B cell (primary cell): ENCODE results near the gene RLBP1. TPM values are rescaled to one million over a fixed set of nuclear protein-coding genes. Genes with fewer than 3 reads are reported as not detected.

Experiments
- ATAC-seq: fragments of 200-7000 bp; cut with Tn5 transposase; one replicate; pipeline ENCODE4 v1.10.0; 2021; ENCODE audit warnings: low read depth, mild to moderate bottlenecking, moderate number of reproducible peaks, moderate library complexity
- CTCF ChIA-PET: fragments of 350-600 bp; sonication (Branson Sonifier 250); formaldehyde crosslinking; loops from one replicate; lab custom pipeline; 2021; ENCODE audit warnings: antibody characterized with exemption, inconsistent platforms; lab: Charles Lee
- POLR2A ChIA-PET: fragments of 350-600 bp; sonication (Branson Sonifier 250); formaldehyde crosslinking; loops from one replicate; lab custom pipeline; 2021; ENCODE audit warnings: antibody characterized with exemption; lab: Charles Lee
- DNase-seq: peaks from one replicate; pipeline ENCODE4 v3.0.0; 2013
- H2AFZ ChIP-seq: 2 replicates; pipeline ENCODE4 v1.6.1; 2012; ENCODE audit warnings: mild to moderate bottlenecking, low read depth, low read length; ENCODE audit not compliant: insufficient read depth, poor library complexity, severe bottlenecking
- H3K27ac ChIP-seq, 2 donors: 1 replicate in 1 of 2; 2 replicates in 1 of 2; pipeline ENCODE4 v1.5.1; 2012 to 2013; ENCODE audit warnings: low read length in 2 of 2, mild to moderate bottlenecking in 2 of 2, moderate library complexity in 1 of 2
- H3K27me3 ChIP-seq, 4 experiments: fragments of 200-600 bp in 1 of 4; sonication (generic) in 1 of 4; replicated peaks in 1 of 4; 1 replicate in 2 of 4; 2 replicates in 2 of 4; pipeline versions ENCODE4 v1.6.1 to v1.7.0; 2013 to 2016; ENCODE audit warnings: low read length in 3 of 4, mild to moderate bottlenecking in 2 of 4, mixed read lengths in 1 of 4, moderate library complexity in 1 of 4; ENCODE audit not compliant: insufficient read depth in 4 of 4, control insufficient read depth in 3 of 4; ENCODE audit errors: control extremely low read depth in 1 of 4
- H3K36me3 ChIP-seq, 2 experiments: replicated peaks in 1 of 2; 1 replicate in 1 of 2; 2 replicates in 1 of 2; pipeline versions ENCODE4 v1.6.1 to v1.7.1; 2013; ENCODE audit warnings: low read length in 1 of 2; ENCODE audit not compliant: insufficient read depth in 2 of 2, control insufficient read depth in 1 of 2; ENCODE audit errors: control extremely low read depth in 1 of 2, extremely low read depth in 1 of 2
- H3K4me1 ChIP-seq, 2 donors: fragments of 200-600 bp in 1 of 2; sonication (generic) in 1 of 2; 1 replicate in 1 of 2; 2 replicates in 1 of 2; pipeline versions ENCODE4 v1.5.1 to v1.6.1; 2013 to 2017; ENCODE audit warnings: low read length in 2 of 2; ENCODE audit not compliant: control insufficient read depth in 2 of 2, insufficient read depth in 2 of 2
- H3K4me2 ChIP-seq: replicated peaks from 2 replicates; pipeline ENCODE3; 2012; ENCODE audit warnings: mild to moderate bottlenecking, low read depth, low read length; ENCODE audit not compliant: poor library complexity, severe bottlenecking
- H3K4me3 ChIP-seq, 5 experiments: fragments of 200-600 bp in 1 of 5; sonication (generic) in 1 of 5; 1 replicate in 3 of 5; 2 replicates in 2 of 5; pipeline versions ENCODE4 v1.5.1 to v1.7.0; 2011 to 2016; ENCODE audit warnings: low read length in 4 of 5, mild to moderate bottlenecking in 4 of 5, low read depth in 2 of 5, control low read depth in 1 of 5, moderate library complexity in 1 of 5; ENCODE audit not compliant: insufficient read depth in 1 of 5; ENCODE audit errors: control extremely low read depth in 1 of 5, extremely low read depth in 1 of 5
- H3K79me2 ChIP-seq: fragments of 200-600 bp; sonication (generic); one replicate; pipeline ENCODE4 v1.6.0; 2016; ENCODE audit warnings: low read length; ENCODE audit not compliant: control insufficient read depth, insufficient read depth
- H3K9ac ChIP-seq: fragments of 200-600 bp; sonication (generic); 2 replicates; pipeline ENCODE4 v1.6.1; 2017; ENCODE audit warnings: mild to moderate bottlenecking, low read length, moderate library complexity
- H3K9me3 ChIP-seq, 3 donors: one replicate each; pipeline versions ENCODE4 v1.6.1 to v1.7.1; 2013; ENCODE audit warnings: low read length in 2 of 3; ENCODE audit not compliant: control insufficient read depth in 2 of 3, insufficient read depth in 1 of 3; ENCODE audit errors: control extremely low read depth in 1 of 3
- H4K20me1 ChIP-seq: 2 replicates; pipeline ENCODE4 v1.6.0; 2012; ENCODE audit warnings: mild to moderate bottlenecking, low read length; ENCODE audit not compliant: insufficient read depth, control insufficient read depth, poor library complexity, severe bottlenecking
- H3K27ac Mint-ChIP-seq: one replicate; pipeline ENCODE4 v1.8.0; 2021; ENCODE audit warnings: mixed read lengths
- H3K27me3 Mint-ChIP-seq: one replicate; pipeline ENCODE4 v1.8.0; 2021; ENCODE audit warnings: mixed read lengths
- H3K4me1 Mint-ChIP-seq: one replicate; pipeline ENCODE4 v1.8.0; 2021; ENCODE audit warnings: mixed read lengths
- H3K4me3 Mint-ChIP-seq: one replicate; pipeline ENCODE4 v1.8.0; 2021; ENCODE audit warnings: mixed read lengths
- H3K9me3 Mint-ChIP-seq: one replicate; pipeline ENCODE4 v1.8.0; 2022; ENCODE audit warnings: mixed read lengths; ENCODE audit not compliant: insufficient read depth
- CTCF ChIP-seq: fragments of 200-600 bp; IDR thresholded peaks from one replicate; pipeline ENCODE4 v1.8.0; 2022; ENCODE audit warnings: antibody characterized with exemption, mild to moderate bottlenecking
- EZH2 ChIP-seq: IDR thresholded peaks from 2 replicates; pipeline ENCODE4 v1.6.1; 2012; ENCODE audit warnings: borderline replicate concordance, low read depth, mild to moderate bottlenecking, moderate library complexity, low read length; ENCODE audit not compliant: insufficient read depth, poor library complexity, severe bottlenecking
- WGBS: methylation state at CpG from one replicate; pipeline ENCODE4 v1.1.5; 2013; ENCODE audit warnings: missing lambda C conversion rate; ENCODE audit not compliant: insufficient coverage; 5-methylcytosine and 5-hydroxymethylcytosine counted together
- intact Hi-C: fragments of 100-400 bp; cut with micrococcal nuclease; formaldehyde crosslinking; loops from one replicate; pipeline ENCODE4 v1.10.0; 2022
- polyA plus RNA-seq: library from polyadenylated mRNA; depleted of rRNA; stranded (reverse); fragments of >200 nt; gene quantifications from 2 replicates; pipeline ENCODE4 v1.2.3, GENCODE V29; 2012
- total RNA-seq, 2 donors: library from RNA; stranded (reverse); fragments of 120-200 nt in 1 of 2; gene quantifications; 1 replicate in 1 of 2; 2 replicates in 1 of 2; pipeline versions ENCODE4 v1.2.3 to v1.2.4, GENCODE V29; 2013 to 2022

The RLBP1 gene
- total and polyA plus RNA-seq, 2 donors (not counting 1 experiment from before 2014, with no cell fraction given) = not detected

GRCh38 chr15:89177116-89177515 lies 44.3 kb downstream of the RLBP1 start:
- H3K4me1 ChIP-seq = no peaks in the 10 kb centered on the region
- DNase-seq = no peak
- TF ChIP-seq EZH2 (no peak), CTCF (no peak)
- H3K4me3 ChIP-seq = no peak overlapping the region
- no peaks in the 10 kb centered on the region for H3K79me2 ChIP-seq
- no peak overlapping the region for H3K4me2 ChIP-seq
- intact Hi-C loops = loop anchor here (1.0 to 10.0 kb wide), 3 partner anchors 120 to 552 kb away; partner anchors contain the start of genes AEN and HAPLN3
- H3K27me3 ChIP-seq = no peaks in the 10 kb centered on the region
- ChIA-PET CTCF (interaction anchor here (0.9 to 6.1 kb wide), 14 partner anchors 10 to 553 kb away, joined by 3 to 73 read pairs (median 6); partner anchors contain the start of gene ABHD2), POLR2A (no interaction called here)
- H3K9me3 Mint-ChIP-seq = no peaks in the 10 kb centered on the region
- H3K4me3 Mint-ChIP-seq = no peak overlapping the region
- 90% methylated on average over 6 of the region's 12 CpGs for WGBS
- H2AFZ ChIP-seq = no peak overlapping the region
- peaks cover 5 to 29% of the 10 kb centered on the region in 2 experiments for H3K36me3 ChIP-seq
- H3K9me3 ChIP-seq = no peaks in the 10 kb centered on the region
- no peaks in the 10 kb centered on the region for H4K20me1 ChIP-seq
- no peak for ATAC-seq
- no peaks in the 10 kb centered on the region for H3K27me3 Mint-ChIP-seq
- H3K27ac ChIP-seq = no peak overlapping the region
- no peaks in the 10 kb centered on the region for H3K4me1 Mint-ChIP-seq
- no peak overlapping the region for H3K9ac ChIP-seq
- no peak overlapping the region for H3K27ac Mint-ChIP-seq

- no peak overlapping the region for H3K4me3 ChIP-seq
- WGBS = 69% methylated on average over 10 of the region's 13 CpGs
- Mint-ChIP-seq H3K4me3 (no peak overlapping the region), H3K9me3 (no peaks in the 10 kb centered on the region), H3K27me3 (no peaks in the 10 kb centered on the region), H3K27ac (no peak overlapping the region), H3K4me1 (no peaks in the 10 kb centered on the region)
- no peak overlapping the region for H3K27ac ChIP-seq
- TF ChIP-seq EZH2 (no peak), CTCF (no peak)
- no peak overlapping the region for H3K9ac ChIP-seq
- H2AFZ ChIP-seq = no peak overlapping the region
- H3K36me3 ChIP-seq = peaks cover 2 to 32% of the 10 kb centered on the region in 2 experiments
- H3K9me3 ChIP-seq = no peaks in the 10 kb centered on the region
- no peaks in the 10 kb centered on the region for H3K79me2 ChIP-seq
- no peak overlapping the region for H3K4me2 ChIP-seq
- intact Hi-C loops = loop anchor here (2.0 to 10.0 kb wide), 2 partner anchors 281 to 551 kb away; partner anchors contain the start of genes AEN and HAPLN3
- CTCF ChIA-PET = interaction anchor here (0.6 to 6.1 kb wide), 6 partner anchors 9 to 723 kb away, joined by 3 to 73 read pairs (median 6); no protein-coding TSS in a partner anchor
- ATAC-seq (no peak), DNase-seq (no peak)
- no peaks in the 10 kb centered on the region for H3K27me3 ChIP-seq
- no peaks in the 10 kb centered on the region for H4K20me1 ChIP-seq
- POLR2A ChIA-PET = no interaction called here
- H3K4me1 ChIP-seq = no peaks in the 10 kb centered on the region
These were observed 45.7 kb downstream of the RLBP1 start for GRCh38 chr15:89175617-89176191.
